Activated gamma-delta T cell treated with Interleukin-2 at 50 U/mL for 16 hours (primary cell): ENCODE data around the gene MPRIP.

Source experiments
- DNase-seq: peaks from one replicate; pipeline ENCODE4 v3.0.0-alpha.2; 2020

Gene MPRIP

GRCh38 chr17:17073581-17074403, 31.5 kb downstream of the MPRIP start:
- DNase-seq = no peak

GRCh38 chr17:17075125-17075781, 33.0 kb downstream of the MPRIP start:
- DNase-seq = no peak

- no peak for DNase-seq
These were observed 33.8 kb downstream of the MPRIP start for GRCh38 chr17:17076066-17076465.

- no peak for DNase-seq
These were observed 34.8 kb downstream of the MPRIP start for GRCh38 chr17:17077101-17077500.

GRCh38 chr17:17077861-17078732, 35.8 kb downstream of the MPRIP start:
- no peak for DNase-seq

GRCh38 chr17:17078832-17079231, 36.6 kb downstream of the MPRIP start:
- no peak for DNase-seq

- DNase-seq = no peak
These were observed 37.1 kb downstream of the MPRIP start for GRCh38 chr17:17079336-17079735.

- DNase-seq = no peak
These were observed 37.5 kb downstream of the MPRIP start for GRCh38 chr17:17079761-17080160.

- no peak for DNase-seq
These were observed 37.9 kb downstream of the MPRIP start for GRCh38 chr17:17080181-17080631.

GRCh38 chr17:17080781-17081180, 38.5 kb downstream of the MPRIP start:
- DNase-seq = no peak

- no peak for DNase-seq
These were observed 39.2 kb downstream of the MPRIP start for GRCh38 chr17:17081304-17081940.

GRCh38 chr17:17082878-17083277, 40.6 kb downstream of the MPRIP start:
- DNase-seq = no peak

- no peak for DNase-seq
These were observed 42.1 kb downstream of the MPRIP start for GRCh38 chr17:17084317-17084835.

- no peak for DNase-seq
These were observed 42.7 kb downstream of the MPRIP start for GRCh38 chr17:17084941-17085340.

- no peak for DNase-seq
These were observed 44.3 kb downstream of the MPRIP start for GRCh38 chr17:17086585-17086984.

- DNase-seq = no peak
These were observed 45.3 kb downstream of the MPRIP start for GRCh38 chr17:17087424-17088015.

GRCh38 chr17:17088086-17088485, 45.8 kb downstream of the MPRIP start:
- DNase-seq = no peak

GRCh38 chr17:17088541-17089525, 46.6 kb downstream of the MPRIP start:
- DNase-seq = no peak

- DNase-seq = no peak
These were observed 47.8 kb downstream of the MPRIP start for GRCh38 chr17:17089796-17090641.

GRCh38 chr17:17090642-17091103, 48.4 kb downstream of the MPRIP start:
- no peak for DNase-seq
